ENCODE measurements around the gene SERPINF2.
"Not testable (repeated sequence)": the region's sequence is repeated elsewhere in the genome, so short reads cannot be mapped to it uniquely, and the experiment has no call there.

Gene SERPINF2

DNA sequence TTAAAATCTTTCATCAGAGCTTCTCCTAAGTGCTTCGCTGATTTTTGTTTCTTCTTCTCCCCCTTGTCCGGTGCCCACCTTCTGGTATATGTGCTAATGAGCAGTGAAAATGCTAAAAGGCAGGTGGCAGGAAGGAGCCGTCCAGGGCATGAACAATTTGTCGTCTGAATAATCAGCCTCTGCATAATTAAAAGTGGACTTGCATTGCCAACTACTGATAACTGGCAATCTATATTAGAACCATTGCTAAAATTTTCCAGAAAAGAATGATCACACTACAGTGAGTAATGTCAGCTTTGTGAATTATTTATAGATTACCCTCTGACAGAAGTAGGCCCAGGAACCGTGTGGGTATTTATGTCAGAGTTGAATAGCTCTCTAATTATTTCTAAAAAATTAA is 47.3 kb downstream of the SERPINF2 start:
- DNase-seq (ENCODE audit: low read depth in 2 of 2): no peak

DNA sequence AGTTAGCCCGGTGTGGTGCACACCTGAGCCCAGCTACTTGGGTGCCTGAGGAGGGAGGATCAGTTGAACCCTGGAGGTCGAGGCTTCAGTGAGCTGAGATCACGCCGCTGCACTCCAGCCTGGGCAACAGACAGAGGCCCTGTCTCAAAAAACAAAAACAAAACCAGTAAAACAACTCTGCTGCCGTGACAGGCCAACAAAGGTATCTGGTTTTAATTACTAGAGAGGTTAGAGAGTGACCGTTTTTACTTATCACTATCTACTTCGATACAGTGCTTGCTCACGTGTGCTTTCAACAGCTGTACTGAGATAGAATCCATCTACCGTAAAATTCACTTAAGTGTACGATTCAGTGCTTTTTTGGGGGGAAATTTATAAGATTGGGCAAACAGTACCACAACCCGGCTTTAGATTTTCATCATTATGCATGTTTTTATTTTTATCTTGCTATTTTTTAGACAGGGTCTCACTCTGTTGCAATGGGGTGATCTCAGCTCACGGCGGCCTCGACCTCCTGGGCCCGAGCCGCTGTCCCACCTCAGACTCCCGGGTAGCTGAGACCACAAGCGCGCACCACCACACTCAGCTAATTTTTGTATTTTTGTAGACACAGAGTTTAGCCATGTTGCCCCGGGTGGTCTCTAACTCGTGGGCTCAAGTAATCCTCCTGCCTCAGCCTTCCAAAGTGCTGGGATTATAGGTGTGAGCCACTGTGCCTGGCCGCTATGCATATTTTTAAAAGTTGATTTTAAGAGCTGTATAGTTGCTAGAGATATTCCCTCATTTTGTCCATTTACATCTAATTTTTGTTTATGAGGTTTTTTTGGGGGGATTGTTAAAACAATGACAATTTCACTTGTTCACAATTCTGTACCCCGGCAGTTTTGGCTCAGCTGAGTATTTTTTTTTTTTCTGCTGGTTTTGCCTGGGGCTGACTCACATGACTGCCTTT is 50.1 kb downstream of the SERPINF2 start:
- no peak for DNase-seq (ENCODE audit: low read depth in 2 of 2)

DNA sequence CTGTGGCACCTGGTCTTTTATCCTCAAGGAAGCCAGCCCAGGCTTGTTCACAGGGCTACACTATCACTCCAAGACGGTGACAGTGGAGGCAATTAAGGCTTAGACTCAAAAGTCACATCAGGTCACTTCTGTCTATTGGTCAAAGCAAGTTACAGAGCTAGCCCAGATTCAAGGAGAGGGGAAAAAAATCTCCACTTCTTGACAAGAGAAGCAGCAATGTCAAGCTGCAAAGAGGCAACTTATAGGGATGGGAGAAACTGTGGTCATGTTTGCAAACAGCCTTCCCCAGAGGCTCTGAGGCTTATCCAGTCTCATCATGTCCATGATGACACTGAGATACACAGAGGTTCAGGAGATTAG is 50.8 kb downstream of the SERPINF2 start:
- DNase-seq (ENCODE audit: low read depth in 2 of 2): no peak

DNA sequence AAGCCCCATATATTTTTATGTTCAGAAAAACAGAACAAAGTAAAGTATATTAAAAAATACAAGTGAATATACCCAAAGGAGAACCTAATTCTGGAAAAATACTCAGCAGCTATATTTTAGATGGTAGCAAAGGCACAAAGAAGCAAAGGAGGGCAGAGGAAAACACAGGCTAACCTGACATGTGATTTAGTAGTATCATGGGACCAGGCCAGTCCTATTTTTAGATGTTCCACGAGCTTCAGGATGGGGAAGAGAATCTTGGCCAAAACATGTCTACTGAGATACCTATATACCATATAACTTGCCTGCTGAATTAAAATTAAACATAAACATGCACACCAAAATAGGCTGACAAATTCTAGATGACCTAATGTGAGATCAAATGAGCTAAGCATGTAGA is 54.1 kb downstream of the SERPINF2 start:
- DNase-seq (ENCODE audit: low read depth in 2 of 2): no peak

DNA sequence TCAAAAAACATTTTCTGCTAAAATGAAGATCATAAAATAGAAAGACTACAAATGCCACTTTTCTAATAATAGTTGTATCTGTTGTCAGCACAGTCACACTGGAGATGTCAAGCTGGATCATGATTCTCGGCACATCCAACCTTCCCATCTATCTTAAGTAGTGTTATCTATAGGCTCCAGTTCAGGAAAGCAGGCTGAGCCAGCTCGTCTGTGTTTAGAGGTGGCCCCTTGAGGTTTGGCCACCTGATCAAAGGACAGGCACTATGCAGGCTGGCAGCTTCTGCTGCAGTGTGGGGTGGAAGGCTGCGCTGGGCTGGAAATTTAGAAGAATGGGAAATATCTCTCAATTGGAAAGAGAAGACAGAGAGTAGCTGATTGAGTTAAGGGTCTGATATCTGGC is 54.7 kb downstream of the SERPINF2 start:
- no peak for DNase-seq (ENCODE audit: low read depth in 2 of 2)

DNA sequence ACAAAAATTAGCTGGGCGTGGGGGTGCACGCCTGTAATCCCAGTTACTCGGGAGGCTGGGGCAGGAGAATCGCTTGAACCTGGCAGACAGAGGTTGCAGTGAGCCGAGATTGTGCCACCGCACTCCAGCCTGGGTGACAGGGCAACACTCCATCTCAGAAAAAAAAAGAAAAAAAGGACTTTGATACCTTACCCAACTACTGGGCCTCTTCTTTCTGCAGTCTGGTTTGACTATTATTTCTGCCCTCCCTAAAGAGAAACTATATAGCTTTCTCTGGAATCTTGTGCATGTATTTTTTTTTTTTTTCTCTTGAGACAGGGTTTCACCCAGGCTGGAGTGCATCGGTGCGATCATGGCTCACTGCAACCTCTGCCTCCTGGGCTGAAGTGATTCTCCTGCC is 55.2 kb downstream of the SERPINF2 start:
- not testable (repeated sequence) for DNase-seq (ENCODE audit: low read depth in 2 of 2)

DNA sequence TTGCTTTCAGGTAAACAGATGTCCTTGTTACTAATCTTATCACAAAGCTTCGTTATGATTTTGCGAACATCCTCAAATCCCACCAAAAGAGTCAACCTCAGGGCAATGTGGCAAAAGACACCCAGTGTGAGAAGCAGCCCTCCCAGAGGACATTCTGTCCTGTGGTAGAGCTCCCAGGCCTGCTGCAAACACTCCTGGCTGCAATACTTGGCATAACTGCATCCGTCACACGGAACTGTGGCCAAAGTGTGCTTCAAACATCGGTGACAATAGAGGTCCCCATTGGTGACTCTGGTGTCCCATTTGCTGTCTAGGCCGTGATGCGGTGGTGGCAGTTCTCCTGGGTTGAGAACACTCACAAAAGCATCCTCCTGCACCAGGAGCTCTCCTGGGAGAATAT is 57.6 kb downstream of the SERPINF2 start:
- DNase-seq (ENCODE audit: low read depth in 2 of 2): no peak

DNA sequence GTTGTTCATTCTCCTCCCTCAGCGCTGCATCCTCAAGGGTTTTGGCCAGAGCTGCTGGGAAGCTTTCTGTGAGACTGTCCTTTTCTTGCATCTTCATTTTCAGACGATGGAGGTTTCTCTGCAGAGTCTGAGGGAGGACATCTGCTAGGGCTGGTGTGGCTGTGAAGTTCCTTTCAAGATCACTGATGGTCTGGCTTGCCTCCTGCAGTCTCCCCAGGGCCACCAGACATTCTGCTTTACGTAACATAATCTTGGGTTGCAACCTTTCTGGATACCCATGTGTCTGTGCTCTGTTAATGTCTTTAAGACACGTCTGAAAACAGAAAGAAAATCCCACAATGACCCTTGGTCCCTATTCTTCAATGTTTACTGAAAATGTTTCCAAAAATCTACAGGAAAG is 58.0 kb downstream of the SERPINF2 start:
- DNase-seq (ENCODE audit: low read depth in 2 of 2): no peak

DNA sequence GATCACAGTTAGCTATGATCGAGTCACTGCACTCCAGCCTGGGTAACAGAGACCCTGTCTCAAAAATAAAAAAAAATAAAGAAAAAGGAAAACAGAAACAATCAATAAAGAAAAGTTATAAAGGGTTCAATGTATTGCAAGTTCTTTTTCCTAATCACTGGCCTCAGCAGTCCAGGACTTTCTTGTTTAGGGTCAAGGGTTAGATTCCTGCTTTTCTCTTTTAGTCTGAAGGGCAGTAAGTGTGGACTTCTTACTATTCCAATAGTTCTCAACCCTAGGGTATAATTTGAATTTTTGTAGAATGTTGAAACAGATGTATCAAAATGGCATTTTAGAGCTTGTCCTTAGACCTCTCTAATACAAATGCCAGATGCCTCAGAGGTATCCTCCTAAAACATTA is 59.8 kb downstream of the SERPINF2 start:
- no peak for DNase-seq (ENCODE audit: low read depth in 2 of 2)

DNA sequence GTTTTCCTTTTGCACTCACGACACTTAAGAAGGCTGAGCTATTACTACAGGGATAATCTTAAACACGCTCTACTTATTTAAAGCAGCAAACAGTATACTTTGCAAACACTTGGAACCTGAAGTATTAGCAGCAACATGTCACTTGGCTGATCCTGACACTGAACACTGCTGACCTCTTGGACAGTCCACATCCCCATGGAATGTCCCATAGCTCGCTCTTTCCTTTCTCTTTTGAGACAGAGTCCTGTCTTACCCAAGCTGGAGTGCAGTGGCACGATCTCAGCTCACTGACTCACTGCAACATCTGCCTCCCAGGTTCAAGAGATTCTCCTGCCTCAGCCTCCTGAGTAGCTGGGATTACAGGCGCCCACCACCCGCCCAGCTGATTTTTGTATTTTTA is 60.6 kb downstream of the SERPINF2 start:
- DNase-seq (ENCODE audit: low read depth in 2 of 2): no peak

Measured in activated CD8-positive, alpha-beta memory T cell treated with anti-CD3 and anti-CD28 coated beads for 4 hours (primary cell).